CD4-positive, alpha-beta T cell treated with Interleukin-6 at 100 ng/mL for 8 hours (primary cell): ENCODE results near the gene SHC2.
A peak's percentile ranks its signal among the peaks of the same experiment; 100 is the strongest.
"Not testable (repeated sequence)": the region's sequence is repeated elsewhere in the genome, so short reads cannot be mapped to it uniquely, and the experiment has no call there.

ENCODE experiments used
- DNase-seq: peaks from one replicate; pipeline ENCODE4 v3.0.0-alpha.2; 2020; ENCODE audit warnings: mixed read lengths, low spot score

The SHC2 gene

DNA sequence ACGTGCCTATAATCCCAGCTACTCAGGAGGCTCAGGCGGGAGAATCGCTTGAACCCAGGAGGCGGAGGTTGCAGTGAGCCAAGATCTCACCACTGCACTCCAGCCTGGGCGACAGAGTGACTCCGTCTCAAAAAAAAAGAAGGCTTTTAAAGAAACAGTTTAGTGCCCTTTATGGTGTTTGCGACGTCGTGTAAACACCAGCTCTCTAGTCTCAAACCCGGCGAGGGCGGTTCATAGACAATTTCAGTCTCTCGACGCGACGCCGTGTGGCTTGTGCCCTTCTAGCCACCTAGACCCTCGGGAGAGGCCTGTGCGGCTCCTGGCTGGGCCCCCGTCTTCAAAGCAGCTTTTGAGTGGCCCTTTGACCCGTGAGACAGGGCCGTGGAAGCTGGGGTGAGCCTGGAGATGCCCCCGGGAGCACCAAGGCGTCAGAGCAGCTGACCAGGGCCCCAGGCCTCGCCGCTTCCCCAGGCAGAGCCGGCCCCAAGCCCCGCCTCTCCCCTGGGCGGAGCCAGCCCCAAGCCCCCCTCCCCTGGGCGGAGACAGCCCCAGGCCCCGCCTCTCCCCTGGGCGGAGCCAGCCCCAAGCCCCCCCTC, 30.4 kb upstream of the SHC2 start:
- DNase-seq, result no peak

DNA sequence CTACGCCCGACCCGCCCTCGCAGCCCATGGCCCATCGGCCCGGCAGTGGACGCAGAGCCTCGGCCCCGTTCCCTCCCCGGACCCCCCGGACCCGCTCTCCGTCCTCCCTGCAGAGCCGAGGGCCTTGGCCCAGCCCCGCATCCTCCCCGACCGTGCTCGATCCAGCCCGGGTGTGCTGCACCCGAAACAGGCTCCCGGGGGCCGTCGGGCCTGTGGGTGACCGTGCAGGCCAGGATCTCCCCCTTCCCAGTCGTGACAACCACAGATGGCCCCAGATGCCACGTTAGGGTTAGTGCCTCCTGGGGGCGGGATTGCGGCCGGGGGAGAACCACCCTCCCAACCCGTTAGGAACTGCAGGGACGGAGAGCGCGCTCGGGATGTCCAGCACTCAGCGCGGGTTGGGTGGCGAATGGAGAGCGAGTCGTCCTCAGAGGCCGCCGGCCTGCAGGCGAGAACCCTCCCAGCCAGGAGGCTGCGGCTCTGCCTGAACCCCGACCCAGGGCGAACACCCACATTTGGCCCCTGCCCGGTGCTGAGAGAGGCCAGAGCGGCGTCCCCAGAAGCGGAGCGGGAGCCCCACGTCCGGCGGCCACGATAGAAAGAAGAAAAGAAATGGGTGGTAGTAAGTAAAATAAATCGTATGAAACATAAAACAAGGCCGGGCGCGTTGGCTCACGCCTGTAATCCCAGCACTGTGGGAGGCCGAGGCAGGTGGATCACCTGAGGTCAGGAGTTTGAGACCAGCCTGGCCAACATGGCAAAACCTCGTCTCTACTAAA, 28.8 kb upstream of the SHC2 start:
- DNase-seq, result no peak

DNA sequence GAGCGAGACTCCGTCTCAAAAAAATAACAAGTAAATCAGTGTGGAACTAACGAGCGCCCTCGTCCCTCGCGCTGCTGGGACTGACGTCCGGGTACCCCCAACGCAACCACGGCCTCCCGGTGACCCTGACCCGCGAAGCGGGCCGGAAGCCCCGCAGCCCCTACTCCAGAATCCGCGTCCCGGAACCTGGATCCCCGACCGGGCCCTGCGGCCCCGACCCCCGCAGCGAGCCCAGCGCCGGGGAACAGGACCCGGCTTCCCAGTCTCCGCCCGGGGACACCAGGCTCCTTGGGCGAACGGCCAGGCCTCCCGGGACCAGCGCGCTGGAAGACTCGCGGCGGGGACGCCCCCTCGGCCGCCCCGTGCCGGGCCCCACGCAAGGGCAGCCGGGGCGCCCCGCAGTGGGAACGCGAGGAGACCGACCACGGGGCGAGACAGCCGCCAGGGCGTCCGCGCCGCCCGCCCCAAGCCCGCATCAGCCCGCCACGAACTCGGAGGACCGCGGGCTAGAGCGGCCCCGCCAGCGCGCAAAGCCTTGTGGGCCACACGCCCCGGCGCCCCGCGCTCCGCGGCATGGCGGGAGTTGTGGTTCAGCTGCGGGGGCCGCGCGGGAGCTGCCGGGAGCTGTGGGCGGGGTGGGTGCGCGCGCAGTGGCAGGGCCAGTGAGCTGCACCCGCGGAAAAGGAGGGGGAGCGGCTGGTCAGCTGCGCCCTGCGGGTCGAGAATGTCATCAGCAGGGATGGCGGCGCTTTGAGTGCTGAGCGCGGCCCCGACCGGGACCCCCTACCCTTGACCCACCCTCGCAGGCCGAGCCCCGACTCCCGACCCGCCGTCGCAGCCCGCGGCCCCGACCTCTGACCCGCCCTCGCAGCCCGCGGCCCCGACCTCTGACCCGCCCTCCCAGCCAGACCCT, 27.9 kb upstream of the SHC2 start:
- DNase-seq, result peak; percentile 94

DNA sequence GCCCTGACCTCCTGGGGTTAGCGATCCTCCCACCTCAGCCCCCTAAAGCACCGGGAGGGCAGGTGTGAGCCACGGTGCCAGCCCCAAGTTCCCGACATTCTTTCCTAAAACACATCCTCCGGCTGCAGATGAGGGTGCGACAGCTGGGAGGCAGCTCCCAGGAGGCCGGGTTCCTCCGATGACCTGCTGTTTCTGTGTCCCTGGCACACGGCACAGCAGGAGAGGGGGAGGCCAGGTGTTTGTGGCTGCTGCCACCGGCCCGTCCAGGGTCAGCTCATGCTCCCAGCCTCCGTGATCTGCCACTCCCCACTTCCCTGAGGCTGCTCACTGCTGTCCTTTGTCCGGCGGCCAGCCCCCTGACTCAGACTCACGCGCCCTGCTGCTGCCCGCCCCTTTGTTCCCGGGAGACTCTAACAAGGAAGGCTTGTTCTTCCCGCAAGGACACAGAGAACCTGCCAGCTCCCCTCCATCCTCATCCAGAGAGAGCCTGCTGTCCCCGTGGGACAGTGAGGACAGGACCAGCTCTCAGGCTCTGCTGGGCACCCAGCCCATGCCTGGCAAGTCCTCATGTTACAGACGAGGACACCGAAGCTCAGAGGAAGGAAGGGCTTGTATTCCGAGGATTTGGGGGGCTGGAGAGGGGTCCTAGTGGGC, 24.9 kb upstream of the SHC2 start:
- no peak for DNase-seq

DNA sequence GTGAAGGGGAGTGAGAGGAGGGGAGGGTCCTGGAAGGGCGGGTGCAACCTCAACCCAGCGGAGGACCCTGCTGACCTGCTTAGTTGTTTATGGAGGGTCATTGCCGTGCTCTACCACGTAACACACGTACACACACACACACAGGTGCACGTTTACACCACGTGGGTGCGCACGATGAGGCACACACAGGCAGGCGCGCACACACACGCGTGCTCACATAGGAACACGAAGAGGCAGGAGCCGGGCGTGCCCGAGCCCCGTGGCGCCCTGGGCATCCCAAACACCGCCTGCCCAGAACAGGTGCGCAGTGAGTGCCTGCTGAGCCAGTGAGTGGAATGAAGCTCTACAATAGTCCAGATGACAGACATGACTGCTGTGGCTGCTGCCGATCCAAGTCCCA, 24.2 kb upstream of the SHC2 start:
- no peak for DNase-seq

DNA sequence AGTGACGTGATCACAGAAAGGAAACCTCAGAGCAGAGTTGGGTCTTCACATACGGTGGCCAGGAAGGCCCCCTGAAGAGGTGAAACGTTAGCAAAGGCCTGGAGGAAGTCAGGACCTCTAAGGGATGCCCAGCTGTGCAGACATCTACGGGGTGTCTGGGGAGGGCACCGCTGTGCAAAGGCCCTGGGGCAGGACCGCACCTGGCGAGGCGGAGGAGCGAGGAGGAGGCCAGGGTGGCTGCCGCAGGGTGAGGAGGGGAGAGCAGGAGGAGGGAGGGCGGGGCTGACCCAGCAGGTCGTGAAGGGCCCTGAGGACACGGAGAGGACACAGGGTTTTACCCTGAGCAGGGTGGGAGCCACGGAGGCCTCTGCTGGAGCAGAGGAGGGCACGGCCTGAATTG, 23.7 kb upstream of the SHC2 start:
- DNase-seq, result no peak

DNA sequence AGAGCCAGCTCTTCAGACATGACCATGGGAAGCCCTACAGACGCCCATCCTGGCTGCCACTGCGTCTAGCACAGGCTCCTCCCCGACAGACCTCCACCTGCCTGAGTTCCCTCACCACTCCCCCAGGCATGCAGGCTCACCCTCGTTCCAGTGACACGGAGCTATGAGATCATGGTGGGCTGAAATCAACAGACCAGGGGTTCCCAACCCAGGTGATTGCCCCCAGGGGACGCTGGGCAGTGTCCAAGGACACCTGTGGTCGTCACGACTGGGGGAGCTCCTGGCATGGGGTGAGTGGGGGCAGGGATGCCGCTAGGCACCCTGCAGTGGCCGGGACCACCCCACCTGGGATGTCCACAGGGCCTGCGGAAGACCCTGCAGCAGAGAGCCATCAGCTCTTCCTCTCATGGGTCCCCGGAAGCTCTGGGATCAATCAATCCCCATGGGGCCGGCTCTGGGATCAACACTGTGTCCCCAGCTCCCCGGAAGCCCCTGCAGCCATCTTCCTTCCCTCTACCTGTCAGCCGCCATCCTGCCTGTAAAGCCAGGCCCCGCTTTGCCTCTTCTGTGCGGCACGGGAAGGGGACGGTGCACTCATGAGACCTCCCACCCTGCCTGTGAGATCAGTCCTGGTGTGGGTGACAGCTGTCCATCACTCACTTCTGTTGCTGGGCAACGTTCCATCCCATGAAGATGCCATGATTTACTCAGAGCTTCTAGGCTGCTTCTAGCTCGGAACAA, 22.7 kb upstream of the SHC2 start:
- DNase-seq, result no peak

DNA sequence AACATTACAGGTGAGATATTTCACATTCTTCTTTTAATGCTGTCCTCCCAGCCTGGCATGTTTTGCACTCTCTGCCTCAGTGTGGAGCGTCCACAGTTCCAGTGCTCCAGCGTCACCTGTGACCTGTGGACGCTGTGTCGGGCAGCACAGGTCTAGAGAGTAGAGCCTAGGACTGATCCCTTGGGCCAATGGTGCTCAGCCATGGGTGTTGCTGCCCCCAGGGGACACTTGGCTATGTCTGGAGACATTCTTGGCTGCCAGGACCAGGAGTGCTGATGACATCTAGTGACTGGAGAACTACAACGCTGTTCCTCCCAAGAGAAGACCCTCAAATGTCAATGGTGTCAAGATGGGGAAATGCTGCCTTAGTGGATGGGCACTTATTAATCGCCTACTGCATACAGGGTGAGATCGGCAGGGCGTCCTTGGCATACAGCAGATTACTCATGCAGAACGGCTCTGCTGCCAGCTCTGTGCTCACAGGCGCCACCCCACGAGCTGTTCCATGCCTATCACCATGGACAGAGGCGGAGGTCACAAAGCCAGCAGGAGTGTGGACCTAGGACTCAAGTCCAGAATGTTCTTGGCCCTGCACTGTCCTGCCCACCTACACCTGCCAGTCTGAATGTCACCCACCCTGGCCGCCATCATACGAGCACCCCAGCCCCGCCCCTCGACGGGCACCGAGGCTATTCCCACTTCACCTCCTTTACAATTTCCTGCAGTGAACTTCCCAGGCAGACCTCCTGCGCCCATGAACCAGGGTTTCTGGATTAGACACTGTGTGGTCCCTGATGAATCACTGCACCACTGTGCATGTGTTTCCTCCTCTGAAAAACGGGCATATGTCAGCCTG, 21.6 kb upstream of the SHC2 start:
- no peak for DNase-seq

DNA sequence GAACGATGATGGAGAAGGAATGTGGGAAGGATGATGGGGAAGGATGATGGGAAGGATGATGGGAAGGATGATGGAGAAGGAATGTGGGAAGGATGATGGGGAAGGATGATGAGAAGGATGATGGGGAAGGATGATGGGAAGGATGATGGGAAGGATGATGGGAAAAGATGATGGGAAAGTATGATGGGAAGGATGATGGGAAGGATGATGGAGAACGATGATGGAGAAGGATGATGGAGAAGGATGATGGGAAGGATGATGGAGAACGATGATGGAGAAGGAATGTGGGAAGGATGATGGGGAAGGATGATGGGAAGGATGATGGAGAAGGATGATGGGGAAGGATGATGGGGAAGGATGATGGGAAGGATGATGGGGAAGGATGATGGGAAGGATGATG, 20.3 kb upstream of the SHC2 start:
- DNase-seq, result not testable (repeated sequence)

DNA sequence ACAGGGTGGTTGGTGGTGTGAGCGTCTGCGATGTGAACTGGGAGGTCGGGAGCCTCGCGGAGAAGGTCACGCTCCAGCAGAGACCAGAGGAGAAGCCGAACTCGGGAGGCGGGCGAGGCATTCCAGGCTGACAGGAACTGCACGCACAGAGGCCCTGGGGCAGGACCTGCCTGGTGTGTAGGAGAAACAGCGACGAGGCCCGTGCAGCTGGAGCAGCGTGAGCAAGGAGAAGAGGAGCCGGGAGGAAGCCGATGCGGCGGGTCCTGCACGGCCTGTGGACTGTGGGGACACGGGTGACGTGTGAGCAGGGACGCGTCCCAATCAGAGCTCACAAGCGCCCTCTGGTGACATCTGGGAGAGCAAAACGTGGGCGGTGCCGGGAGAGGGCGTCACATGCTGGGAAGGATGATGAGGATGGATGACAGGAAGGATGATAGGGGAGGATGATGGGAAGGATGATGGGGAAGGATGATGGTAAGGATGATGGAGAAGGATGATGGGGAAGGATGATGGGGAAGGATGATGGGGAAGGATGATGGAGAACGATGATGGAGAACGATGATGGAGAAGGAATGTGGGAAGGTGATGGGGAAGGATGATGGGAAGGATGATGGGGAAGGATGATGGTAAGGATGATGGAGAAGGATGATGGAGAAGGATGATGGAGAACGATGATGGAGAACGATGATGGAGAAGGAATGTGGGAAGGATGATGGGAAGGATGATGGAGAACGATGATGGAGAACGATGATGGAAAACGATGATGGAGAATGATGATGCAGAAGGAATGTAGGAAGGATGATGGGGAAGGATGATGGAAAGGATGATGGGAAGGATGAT, 19.4 kb upstream of the SHC2 start:
- DNase-seq, result no peak

DNA sequence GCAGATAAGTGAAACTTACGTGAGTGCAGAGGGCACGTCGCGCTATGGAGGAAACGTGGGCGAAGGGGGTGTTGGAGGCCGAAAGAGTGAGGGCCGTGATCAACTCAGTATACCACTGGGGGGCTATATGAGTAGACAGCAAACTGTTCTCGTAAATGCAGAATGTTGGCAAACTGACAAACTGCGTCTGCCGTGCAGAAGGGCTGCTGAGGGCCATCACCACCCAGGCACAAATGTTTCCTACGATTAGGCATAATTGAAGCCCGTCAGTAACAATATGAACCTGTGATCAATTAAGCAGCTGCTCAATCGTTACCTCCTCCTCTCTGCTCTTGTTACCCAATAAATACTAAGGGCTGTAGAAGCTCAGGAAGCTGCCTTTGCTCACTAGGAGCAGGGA, 18.1 kb upstream of the SHC2 start:
- DNase-seq, result no peak

DNA sequence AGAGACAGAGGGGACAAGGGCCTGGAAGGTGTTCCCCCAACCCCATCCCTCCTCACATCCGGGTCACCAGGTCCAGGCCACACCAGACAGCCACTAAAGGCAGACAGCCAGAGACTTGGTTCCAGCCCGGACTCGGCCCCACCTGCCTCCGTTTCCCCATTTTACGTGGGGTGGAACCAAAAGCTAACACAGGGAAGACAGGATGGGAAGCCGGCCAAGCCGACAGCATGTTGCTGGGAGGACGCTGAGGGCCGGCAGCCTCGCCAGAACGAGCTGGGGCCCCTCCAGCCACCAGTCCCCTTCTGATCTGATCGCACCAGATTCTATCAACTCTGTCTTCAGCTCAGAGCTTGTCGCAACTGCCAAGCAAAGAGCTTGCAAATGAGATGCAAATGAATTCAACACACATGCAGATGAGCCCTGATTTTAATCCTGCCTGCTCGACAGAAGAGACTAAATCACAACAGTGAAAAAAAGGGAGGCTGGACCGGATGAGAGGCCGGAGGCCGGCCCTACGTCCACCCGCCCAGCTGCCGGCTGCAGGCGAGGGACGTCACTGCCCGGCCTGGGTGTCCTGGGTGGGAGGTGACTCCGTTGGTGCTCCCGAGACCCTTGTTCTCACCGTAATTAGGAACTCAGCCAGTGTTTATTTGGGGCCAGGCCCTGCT, 17.5 kb upstream of the SHC2 start:
- DNase-seq, result no peak

DNA sequence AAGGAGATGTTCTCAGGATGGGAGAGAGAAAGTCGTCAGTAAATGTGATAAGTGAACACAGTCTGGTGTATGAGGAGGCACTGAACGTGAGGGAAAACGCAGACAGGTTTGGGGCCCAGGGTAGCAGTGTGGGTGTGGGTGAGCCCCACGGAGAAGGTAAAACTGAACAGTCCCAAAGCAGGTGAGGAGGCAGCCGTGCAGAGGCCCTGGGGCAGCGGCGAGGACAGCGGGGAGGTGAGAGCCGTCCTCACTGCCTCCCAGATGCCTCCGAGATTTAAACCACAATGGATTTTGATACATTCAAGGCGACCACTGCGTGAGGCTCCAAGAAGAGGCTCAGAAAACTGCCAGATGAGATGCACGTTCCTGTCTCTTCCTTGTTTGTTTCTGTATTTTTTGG, 14.5 kb upstream of the SHC2 start:
- DNase-seq, result no peak

DNA sequence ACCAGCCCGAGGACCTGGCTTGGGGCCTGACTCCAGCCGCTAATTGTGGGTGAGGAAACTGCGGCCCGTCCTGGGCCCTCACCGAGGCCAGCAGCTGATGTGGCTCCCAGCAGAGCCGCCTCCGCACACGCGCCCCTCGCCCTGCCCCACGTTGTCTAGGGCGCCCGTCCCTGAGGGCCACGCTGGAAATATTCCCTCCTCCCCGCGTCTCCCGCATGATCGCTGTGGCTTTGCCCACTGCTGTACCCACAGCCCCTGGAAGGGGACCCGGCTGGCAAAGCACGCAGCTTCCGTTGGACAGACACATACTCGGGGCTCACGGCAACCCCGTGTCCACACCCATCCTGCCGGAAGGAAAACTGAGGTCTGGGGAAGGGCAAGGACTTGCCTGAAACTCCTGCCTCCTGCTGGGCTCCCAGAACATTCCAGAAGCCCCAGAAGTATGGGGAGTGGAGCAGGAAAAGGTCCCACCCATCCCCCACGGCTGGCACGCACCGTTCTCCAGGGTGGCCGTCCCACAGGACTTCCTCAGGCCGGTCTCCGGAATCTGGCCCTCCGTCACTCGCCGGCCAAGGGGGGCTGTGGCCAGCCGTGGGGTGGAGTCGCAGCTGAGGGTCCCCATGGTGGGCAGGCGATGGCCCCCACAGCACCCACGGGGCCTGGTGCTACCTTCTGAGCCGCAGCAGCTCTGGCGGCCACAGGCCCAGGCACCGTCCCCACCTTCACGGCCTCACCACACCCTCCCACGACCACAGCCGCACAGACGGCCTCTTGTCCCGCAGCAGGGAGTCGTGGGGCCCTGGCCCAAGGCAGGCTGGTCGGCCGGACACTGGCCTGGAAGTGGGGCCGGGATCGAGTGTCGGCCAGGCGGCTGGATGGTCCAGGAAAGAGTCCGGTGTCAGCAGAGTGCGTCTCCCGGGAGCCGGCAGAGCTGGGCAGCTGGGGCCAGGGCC, 13.6 kb upstream of the SHC2 start:
- DNase-seq, result no peak

DNA sequence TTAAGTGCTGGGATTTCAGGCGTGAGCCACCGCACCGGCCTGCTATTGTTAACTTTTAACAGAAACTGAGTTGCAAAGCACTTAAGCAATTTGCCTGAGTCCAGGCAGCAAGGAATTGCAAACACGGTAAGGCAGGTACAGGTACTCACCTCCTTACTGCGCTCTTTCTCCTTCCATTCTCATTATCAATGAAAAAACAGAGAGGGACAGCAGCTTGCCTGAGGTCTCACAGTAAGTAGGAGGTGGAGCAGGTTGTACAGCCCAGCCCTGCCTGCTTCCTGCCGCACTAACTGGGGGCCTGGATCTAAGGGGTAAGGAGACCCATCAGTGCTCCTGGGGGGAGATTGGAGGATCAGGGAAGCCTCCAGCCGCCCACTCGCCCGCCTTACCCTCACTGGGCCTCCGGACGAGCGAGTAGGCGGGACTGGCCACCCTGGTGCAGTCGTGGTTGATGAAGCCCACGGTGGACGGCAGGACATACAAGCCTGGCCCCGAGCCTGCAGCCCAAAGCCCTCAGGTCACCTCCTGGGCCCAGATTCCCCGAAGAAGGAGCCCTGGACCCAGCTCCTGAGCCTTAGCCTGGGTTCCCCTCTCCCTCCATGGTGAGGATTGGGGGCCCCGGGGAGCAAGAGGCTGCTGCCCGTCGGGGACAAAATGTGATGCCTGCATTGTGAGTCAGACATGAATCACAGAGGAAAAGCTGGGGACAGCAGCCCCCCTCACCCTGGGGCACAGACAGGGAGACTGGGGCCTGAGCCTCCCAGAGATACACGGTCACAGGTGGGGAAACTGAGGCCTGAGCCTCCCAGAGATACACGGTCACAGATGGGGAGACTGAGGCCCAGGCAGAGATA, 11.4 kb upstream of the SHC2 start:
- no peak for DNase-seq

DNA sequence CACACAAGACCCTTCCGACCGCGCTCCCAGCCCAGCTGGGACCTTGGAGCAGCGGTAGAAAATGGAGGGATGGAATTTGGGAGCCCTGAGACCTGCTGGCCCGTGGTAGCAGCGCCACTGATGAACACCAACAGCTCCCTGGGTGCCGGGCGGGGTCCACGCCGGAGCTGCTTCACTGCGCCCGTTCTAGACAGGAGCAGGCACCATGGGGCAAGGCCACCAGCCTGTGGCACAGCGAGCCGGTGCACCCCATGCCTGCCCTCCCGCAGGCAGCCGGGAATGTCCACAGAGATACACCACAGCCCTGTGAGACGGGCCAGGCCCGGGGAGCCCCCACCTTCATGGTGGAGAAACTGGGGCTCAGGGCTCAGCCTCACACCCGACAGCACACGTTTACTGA, 9.9 kb upstream of the SHC2 start:
- no peak for DNase-seq

DNA sequence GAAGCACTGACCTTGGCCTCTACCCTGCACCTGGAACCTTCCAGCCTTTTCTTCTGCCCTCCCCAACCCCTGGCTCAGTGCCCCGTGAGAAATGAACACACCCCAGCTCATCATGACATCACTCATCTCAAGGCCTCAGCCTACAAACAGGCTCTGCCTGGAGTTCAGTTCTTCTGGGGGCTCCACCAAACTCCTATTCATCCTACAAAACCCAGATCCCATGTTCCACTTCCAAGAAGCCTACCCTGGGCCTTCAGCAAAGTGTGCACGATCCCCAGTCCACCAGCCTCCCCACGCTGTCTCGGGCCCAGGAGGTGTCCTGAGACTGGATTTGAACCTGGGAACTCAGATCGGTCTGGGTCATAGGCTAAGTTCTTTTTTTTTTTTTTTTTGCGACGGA, 9.0 kb upstream of the SHC2 start:
- DNase-seq, result no peak
